GM23338 (cell line): ENCODE data around the gene EPAS1. TPM values are rescaled to one million over a fixed set of nuclear protein-coding genes. Genes with fewer than 3 reads are reported as not detected.

Experiments used
- ATAC-seq: fragments of 200-7000 bp; cut with Tn5 transposase; 3 replicates; pipeline ENCODE4 v1.9.1; 2020
- DNase-seq: peaks from one replicate; pipeline ENCODE4 v3.0.0-alpha.2; 2015; ENCODE audit warnings: low spot score
- H2AFZ ChIP-seq: fragments of 200-600 bp; sonication (generic); 2 replicates; pipeline ENCODE4 v1.8.0; 2016; ENCODE audit warnings: antibody characterized with exemption, mild to moderate bottlenecking, moderate library complexity
- H3F3A ChIP-seq: fragments of 200-600 bp; sonication (generic); replicated peaks from 2 replicates; pipeline ENCODE4 v1.8.0; 2017; ENCODE audit warnings: antibody characterized with exemption, mixed run types, low read depth
- H3K27ac ChIP-seq: fragments of 200-600 bp; sonication (generic); 2 replicates; pipeline ENCODE4 v1.6.1; 2016; ENCODE audit warnings: low read depth
- H3K27me3 ChIP-seq: fragments of 200-600 bp; sonication (generic); 2 replicates; pipeline ENCODE4 v1.8.0; 2016; ENCODE audit warnings: mild to moderate bottlenecking, mixed run types, moderate library complexity; ENCODE audit not compliant: insufficient read depth
- H3K36me3 ChIP-seq: fragments of 200-600 bp; sonication (generic); 2 replicates; pipeline ENCODE4 v1.8.0; 2016; ENCODE audit warnings: mild to moderate bottlenecking; ENCODE audit not compliant: insufficient read depth
- H3K4me1 ChIP-seq: fragments of 200-600 bp; sonication (generic); 2 replicates; pipeline ENCODE4 v1.8.0; 2016; ENCODE audit warnings: mild to moderate bottlenecking, moderate library complexity; ENCODE audit not compliant: insufficient read depth
- H3K4me2 ChIP-seq: fragments of 200-600 bp; sonication (generic); 2 replicates; pipeline ENCODE4 v1.7.1; 2017; ENCODE audit warnings: mixed run types
- H3K4me3 ChIP-seq: fragments of 200-600 bp; sonication (generic); 2 replicates; pipeline ENCODE4 v1.6.1; 2016; ENCODE audit warnings: mixed run types
- H3K79me2 ChIP-seq: fragments of 200-600 bp; sonication (generic); replicated peaks from 2 replicates; pipeline ENCODE4 v1.8.0; 2017; ENCODE audit warnings: mild to moderate bottlenecking; ENCODE audit not compliant: insufficient read depth
- H3K9me2 ChIP-seq: fragments of 200-600 bp; sonication (generic); 2 replicates; pipeline ENCODE4 v1.8.0; 2017; ENCODE audit not compliant: insufficient read depth
- H4K20me1 ChIP-seq: fragments of 200-600 bp; sonication (generic); replicated peaks from 2 replicates; pipeline ENCODE4 v1.8.0; 2017; ENCODE audit warnings: mild to moderate bottlenecking; ENCODE audit not compliant: insufficient read depth
- H3K27ac Mint-ChIP-seq: 2 replicates; pipeline ENCODE4 v1.8.0; 2020; ENCODE audit warnings: inconsistent platforms, mild to moderate bottlenecking, moderate library complexity, mixed read lengths
- H3K27me3 Mint-ChIP-seq: 3 replicates; pipeline ENCODE4 v1.8.0; 2022; ENCODE audit warnings: low read depth, mild to moderate bottlenecking, moderate library complexity, mixed read lengths, inconsistent platforms; ENCODE audit not compliant: insufficient read depth, poor library complexity
- H3K36me3 Mint-ChIP-seq: 3 replicates; pipeline ENCODE4 v1.8.0; 2021; ENCODE audit warnings: low read depth, mild to moderate bottlenecking, inconsistent platforms, moderate library complexity, mixed read lengths
- H3K4me1 Mint-ChIP-seq: 3 replicates; pipeline ENCODE4 v1.8.0; 2020; ENCODE audit warnings: mild to moderate bottlenecking, inconsistent platforms, mixed read lengths
- H3K4me3 Mint-ChIP-seq: 3 replicates; pipeline ENCODE4 v1.8.0; 2021; ENCODE audit warnings: moderate library complexity, mild to moderate bottlenecking, inconsistent platforms, mixed read lengths
- H3K9me3 Mint-ChIP-seq: 3 replicates; pipeline ENCODE4 v1.8.0; 2020; ENCODE audit warnings: moderate library complexity, mild to moderate bottlenecking, inconsistent platforms, mixed read lengths
- CREB1 ChIP-seq: fragments of 250-450 bp; sonication (Bioruptor Pico); IDR thresholded peaks from 2 replicates; pipeline ENCODE4 v1.5.0; 2020; ENCODE audit warnings: low read depth, mild to moderate bottlenecking, moderate library complexity
- CTCF ChIP-seq, 2 experiments: fragments of 200-600 bp in 1 of 2; sonication (generic) in 1 of 2; conservative IDR thresholded peaks; 2 replicates each; pipeline versions ENCODE4 v1.5.1 to v1.6.1; 2016 to 2017; ENCODE audit warnings: antibody characterized with exemption in 2 of 2, low read depth in 2 of 2, mild to moderate bottlenecking in 2 of 2, moderate library complexity in 1 of 2
- EZH2phosphoT487 ChIP-seq: fragments of 200-600 bp; sonication (generic); IDR thresholded peaks from one replicate; pipeline ENCODE4 v1.8.1; 2018; ENCODE audit warnings: antibody characterized with exemption; ENCODE audit not compliant: unreplicated experiment
- POLR2AphosphoS5 ChIP-seq: IDR thresholded peaks from 2 replicates; pipeline ENCODE4 v1.6.1; 2016; ENCODE audit warnings: antibody characterized with exemption, low read depth
- REST ChIP-seq: IDR thresholded peaks from one replicate; pipeline ENCODE4 v1.6.1; 2018; ENCODE audit warnings: antibody characterized with exemption; ENCODE audit not compliant: unreplicated experiment
- STAT1 ChIP-seq: IDR thresholded peaks from one replicate; pipeline ENCODE4 v1.6.1; 2016; ENCODE audit warnings: antibody characterized with exemption; ENCODE audit not compliant: unreplicated experiment
- ZNF462 ChIP-seq: fragments of 250-450 bp; sonication (Bioruptor Pico); IDR thresholded peaks from 2 replicates; pipeline ENCODE4 v1.5.0; 2020; ENCODE audit warnings: mild to moderate bottlenecking, moderate library complexity
- polyA plus RNA-seq: library from polyadenylated mRNA; unstranded; fragments of >200 nt; fragmentation: Nextera tagmentation; extraction: Ambion mirVana; gene quantifications from 2 replicates; pipeline ENCODE4 v1.2.1, GENCODE V29; 2016
- total RNA-seq: library from RNA; depleted of rRNA; stranded (reverse); fragments of >200 nt; shearing (Covaris generic); gene quantifications from 2 replicates; pipeline ENCODE4 v1.2.3, GENCODE V29; 2014

The EPAS1 gene
- total and polyA plus RNA-seq, 2 experiments from 2014 or later, result 0.68 to 5.4 TPM

DNA sequence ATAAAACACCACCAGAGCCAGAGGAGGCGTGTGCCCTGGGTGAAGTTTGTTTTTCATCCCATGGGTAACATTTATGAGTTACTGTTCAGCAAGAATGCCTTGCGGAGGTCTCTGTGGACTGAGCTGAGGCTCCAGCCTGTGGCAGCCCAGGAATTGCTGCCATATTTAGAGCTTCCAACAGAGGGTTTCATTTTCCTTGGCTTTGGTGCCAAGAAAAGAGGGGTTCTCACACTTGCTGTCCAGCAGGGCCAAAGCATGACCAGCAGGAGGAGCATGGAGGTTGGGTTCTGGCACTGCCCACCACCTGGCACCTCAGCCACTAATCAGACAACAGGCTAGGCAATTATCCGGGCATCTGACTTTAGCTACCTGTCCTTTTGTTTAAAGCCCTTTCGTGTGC, 36.7 kb downstream of the EPAS1 start:
- Histone ChIP-seq H3K36me3 (no peaks in the 10 kb centered on the region), H3K4me3 (no peak overlapping the region), H3K27me3 (no peaks in the 10 kb centered on the region), H3K4me2 (no peak overlapping the region), H3K4me1 (peaks cover 36% of the 10 kb centered on the region), H3K9me2 (no peaks in the 10 kb centered on the region), H2AFZ (no peak overlapping the region), H4K20me1 (no peaks in the 10 kb centered on the region), H3K79me2 (no peaks in the 10 kb centered on the region), H3F3A (no peaks in the 10 kb centered on the region), H3K27ac (no peak overlapping the region)
- TF ChIP-seq STAT1 (no peak), POLR2AphosphoS5 (no peak), EZH2phosphoT487 (no peak), CTCF (conservative IDR thresholded peaks at IDR 0.05; ENCODE audit: low read depth in 2 of 2) (peak; percentile 36 to 46)
- Mint-ChIP-seq H3K27ac (no peak overlapping the region), H3K36me3 (no peaks in the 10 kb centered on the region), H3K27me3 (peaks cover 6% of the 10 kb centered on the region), H3K4me3 (no peak overlapping the region), H3K4me1 (peaks cover 50% of the 10 kb centered on the region), H3K9me3 (no peaks in the 10 kb centered on the region; the same call in 2 of the 3 replicates)
- DNase-seq, result peak; percentile 21
- no peak for ATAC-seq

GRCh38 chr2:46334389-46335271, 37.4 kb downstream of the EPAS1 start:
- no peak for ATAC-seq
- no peaks in the 10 kb centered on the region for H3F3A ChIP-seq
- no peak overlapping the region for H3K27ac Mint-ChIP-seq
- H3K36me3 ChIP-seq, result no peaks in the 10 kb centered on the region
- H3K4me3 Mint-ChIP-seq, result peak overlapping the region; percentile 56; the same call in 2 of the 3 replicates
- 0 out of 2 replicates have a peak, but pooled peaks cover under 1% of the 10 kb centered on the region for H3K9me2 ChIP-seq
- H3K4me2 ChIP-seq, result peak overlapping the region; percentile 76
- H3K36me3 Mint-ChIP-seq, result no peaks in the 10 kb centered on the region
- H3K9me3 Mint-ChIP-seq, result no peaks in the 10 kb centered on the region; the same call in 2 of the 3 replicates
- peak; percentile 15 for DNase-seq
- H3K79me2 ChIP-seq, result no peaks in the 10 kb centered on the region
- no peak overlapping the region for H3K27ac ChIP-seq
- H3K27me3 Mint-ChIP-seq, result peaks cover 6% of the 10 kb centered on the region
- H4K20me1 ChIP-seq, result no peaks in the 10 kb centered on the region
- H3K27me3 ChIP-seq, result no peaks in the 10 kb centered on the region
- no peak overlapping the region for H2AFZ ChIP-seq
- peaks cover 36% of the 10 kb centered on the region for H3K4me1 ChIP-seq
- H3K4me1 Mint-ChIP-seq, result peaks cover 50% of the 10 kb centered on the region
- H3K4me3 ChIP-seq, result peak overlapping the region; percentile 43; the same call in 1 of the 2 replicates
- TF ChIP-seq REST (no peak), CREB1 (CRISPR knock-in tag) (no peak), ZNF462 (CRISPR knock-in tag) (no peak)
